Lower leg skin (tissue), 4 donors: Measurements from ENCODE around the gene WIPF1. TPM values are rescaled to one million over a fixed set of nuclear protein-coding genes. Genes with fewer than 3 reads are reported as not detected.
"Not testable (repeated sequence)": the region's sequence is repeated elsewhere in the genome, so short reads cannot be mapped to it uniquely, and the experiment has no call there.

ENCODE experiments used
- DNase-seq, 2 donors: peaks; one replicate each; pipeline ENCODE4 v3.0.0-alpha.2; 2019; ENCODE audit warnings: low spot score in 2 of 2
- H3K4me3 ChIP-seq: fragments of 200-600 bp; sonication (generic); 2 replicates; pipeline ENCODE4 v1.5.1; 2017; ENCODE audit warnings: mild to moderate bottlenecking, low read depth; ENCODE audit not compliant: poor library complexity, severe bottlenecking
- CTCF ChIP-seq, 3 donors: fragments of 450-650 bp; IDR thresholded peaks; one replicate each; pipeline ENCODE4 v1.5.1; 2016; ENCODE audit warnings: antibody characterized with exemption in 3 of 3, mild to moderate bottlenecking in 3 of 3, moderate library complexity in 2 of 3
- POLR2A ChIP-seq, 2 donors: fragments of 450-650 bp; IDR thresholded peaks; one replicate each; pipeline ENCODE4 v1.6.1; 2016 to 2017; ENCODE audit warnings: antibody characterized with exemption in 2 of 2, mild to moderate bottlenecking in 1 of 2, moderate library complexity in 1 of 2
- WGBS, 2 donors: methylation state at CpG; one replicate each; pipeline ENCODE4 v1.1.5; 2018; 5-methylcytosine and 5-hydroxymethylcytosine counted together
- intact Hi-C: fragments of 100-400 bp; cut with DNase I; formaldehyde crosslinking; loops from one replicate; pipeline ENCODE4 v1.15.0; 2023; ENCODE audit warnings: low total_unique reads
- total RNA-seq, 4 donors: library from RNA; depleted of rRNA; stranded (reverse); fragments of >200 nt; gene quantifications; one replicate each; pipeline ENCODE4 v1.1.0, GENCODE V29; 2016

The WIPF1 gene
- total RNA-seq, 4 donors from 2014 or later: 5.0 to 12.4 (median 9.1) TPM

GRCh38 chr2:174555998-174556397, 41.6 kb downstream of the WIPF1 start:
- intact Hi-C loops: no loop called here
- 69 to 74% methylated on average over 4 of the region's 4 CpGs for WGBS, 2 donors
- no peak overlapping the region for H3K4me3 ChIP-seq
- no peak for DNase-seq
- TF ChIP-seq CTCF (IDR thresholded peaks at IDR 0.05) (no peak), POLR2A (IDR thresholded peaks at IDR 0.05) (no peak)

DNA sequence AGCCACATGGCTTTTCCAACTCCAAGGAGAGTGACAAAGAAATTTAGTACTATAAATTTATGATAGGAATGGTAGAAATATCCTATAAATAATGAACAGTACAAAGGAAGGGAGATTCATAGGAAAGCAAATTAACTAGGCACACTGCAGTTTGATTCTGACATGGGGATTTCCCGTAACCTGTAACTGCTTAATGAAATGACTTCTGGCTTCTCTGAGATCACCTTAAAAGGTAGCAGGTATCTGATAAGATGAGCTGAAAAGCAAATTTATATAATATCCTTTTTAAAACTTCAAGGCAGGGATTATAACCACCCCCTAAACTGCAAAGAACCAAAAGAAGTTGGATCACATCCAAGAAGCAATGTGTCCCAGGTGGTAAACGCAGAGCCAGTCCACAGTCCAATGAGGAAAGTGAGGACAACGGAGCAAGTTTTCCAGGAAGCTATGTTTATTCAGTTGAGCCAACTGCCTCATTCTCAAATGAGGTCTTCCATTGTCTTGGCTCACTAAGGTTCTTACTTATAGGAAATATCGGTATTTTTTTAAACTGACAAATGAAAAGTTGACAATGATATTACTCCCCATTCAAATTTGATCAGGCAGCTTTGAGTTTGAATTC, 43.0 kb downstream of the WIPF1 start:
- intact Hi-C loops: no loop called here
- WGBS, 2 donors: 65 to 66% methylated on average over 4 of the region's 4 CpGs
- no peak for TF ChIP-seq POLR2A (IDR thresholded peaks at IDR 0.05)
- no peak for TF ChIP-seq CTCF (IDR thresholded peaks at IDR 0.05)
- no peak overlapping the region for H3K4me3 ChIP-seq
- no peak for DNase-seq

GRCh38 chr2:174553811-174554493, 43.7 kb downstream of the WIPF1 start:
- no peak for TF ChIP-seq CTCF (IDR thresholded peaks at IDR 0.05)
- TF ChIP-seq POLR2A (IDR thresholded peaks at IDR 0.05): no peak
- intact Hi-C loops: no loop called here
- WGBS, 2 donors: 86 to 98% methylated on average over 5 of the region's 5 CpGs
- no peak for DNase-seq
- no peak overlapping the region for H3K4me3 ChIP-seq

DNA sequence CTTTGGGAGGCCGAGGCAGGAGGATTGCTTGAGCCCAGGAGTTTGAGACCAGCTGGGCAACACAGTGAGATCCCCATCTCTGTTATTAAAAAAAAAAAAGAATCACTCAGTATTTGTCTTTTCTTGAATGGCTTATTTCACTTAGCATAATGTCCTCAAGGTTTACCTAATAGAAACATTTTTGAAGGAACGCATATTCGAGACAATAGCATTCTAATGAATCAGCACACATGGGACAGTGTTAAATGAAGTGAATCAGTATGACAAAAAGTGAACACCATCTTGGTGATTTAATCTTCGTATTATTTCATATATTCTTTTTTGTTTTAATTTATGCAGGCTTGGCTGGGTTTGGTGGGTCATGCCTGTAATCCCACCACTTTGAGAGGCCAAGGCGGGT, 44.7 kb downstream of the WIPF1 start:
- intact Hi-C loops: no loop called here
- no peak overlapping the region for H3K4me3 ChIP-seq
- no peak for DNase-seq
- WGBS, 2 donors: 94% methylated on average over 5 of the region's 5 CpGs
- TF ChIP-seq POLR2A (IDR thresholded peaks at IDR 0.05): no peak

GRCh38 chr2:174551697-174552096, 45.9 kb downstream of the WIPF1 start:
- no peak for TF ChIP-seq CTCF (IDR thresholded peaks at IDR 0.05)
- TF ChIP-seq POLR2A (IDR thresholded peaks at IDR 0.05): no peak
- no peak for DNase-seq
- H3K4me3 ChIP-seq: no peak overlapping the region
- intact Hi-C loops: no loop called here
- WGBS, 2 donors: 93% methylated on average over 4 of the region's 4 CpGs

DNA sequence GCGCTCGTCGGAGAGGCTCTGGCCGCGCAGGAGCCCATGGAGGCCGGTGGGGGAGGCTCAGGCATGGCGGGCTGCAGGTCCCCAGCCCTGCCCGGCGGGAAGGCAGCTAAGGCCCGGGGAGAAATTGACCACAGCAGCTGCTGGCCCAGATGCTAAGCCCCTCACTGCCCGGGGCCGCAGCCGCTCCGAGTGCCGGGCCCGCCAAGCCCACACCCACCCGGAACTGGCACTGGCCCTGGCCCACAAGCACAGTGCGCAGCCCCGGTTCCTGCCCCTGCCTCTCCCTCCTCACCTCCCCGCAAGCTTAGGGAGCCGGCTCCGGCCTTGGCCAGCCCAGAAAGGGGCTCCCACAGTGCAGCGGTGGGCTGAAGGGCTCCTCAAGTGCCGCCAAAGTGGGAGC, 49.0 kb downstream of the WIPF1 start:
- 84 to 88% methylated on average over 19 to 24 of the region's 24 CpGs for WGBS, 2 donors

DNA sequence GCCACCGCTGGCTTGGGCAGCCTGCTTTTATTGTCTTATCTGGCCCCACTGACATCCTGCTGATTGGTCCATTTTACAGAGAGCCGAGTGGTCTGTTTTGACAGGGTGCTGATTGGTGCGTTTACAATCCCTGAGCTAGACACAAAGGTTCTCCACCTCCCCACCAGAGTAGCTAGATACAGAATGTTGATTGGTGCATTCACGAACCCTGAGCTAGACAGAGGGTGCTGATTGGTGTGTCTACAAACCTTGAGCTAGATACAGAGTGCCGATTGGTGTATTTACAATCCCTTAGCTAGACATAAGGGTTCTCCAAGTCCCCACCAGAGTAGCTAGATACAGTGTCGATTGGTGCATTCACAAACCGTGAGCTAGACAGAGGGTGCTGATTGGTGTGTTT, 49.6 kb downstream of the WIPF1 start:
- intact Hi-C loops: loop anchor here (5.0 kb wide), 1 partner anchor 86 kb away; no protein-coding TSS in a partner anchor
- WGBS, 2 donors: 90 to 93% methylated on average over 7 of the region's 7 CpGs
- not testable (repeated sequence) for DNase-seq, H3K4me3 ChIP-seq

More for the DNA sequence above, 49.0 kb downstream of the WIPF1 start:
- intact Hi-C loops: loop anchor here (5.0 kb wide), 1 partner anchor 86 kb away; no protein-coding TSS in a partner anchor
- not testable (repeated sequence) for H3K4me3 ChIP-seq, DNase-seq
